GM18498 (cell line): ENCODE measurements around the gene SLC9B2.

Experiments
- ATAC-seq: cut with Tn5 transposase; IDR thresholded peaks from one replicate; pipeline ENCODE4 v1.9.1; 2021; ENCODE audit warnings: mild to moderate bottlenecking, moderate library complexity; ENCODE audit not compliant: unreplicated experiment

Gene SLC9B2

GRCh38 chr4:103076747-103077347, at the start of gene SLC9B2:
Gene SLC9B2, minus strand, starts transcription at chr4:103076761. Its CDS starts 9,211 bp downstream, at chr4:103067550.
- ATAC-seq = peak; percentile 46

GRCh38 chr4:103126126-103126525, 49.6 kb upstream of the SLC9B2 start:
- ATAC-seq = no peak

GRCh38 chr4:103123114-103123513, 46.6 kb upstream of the SLC9B2 start:
- no peak for ATAC-seq

GRCh38 chr4:103118166-103118565, 41.6 kb upstream of the SLC9B2 start:
- no peak for ATAC-seq

DNA sequence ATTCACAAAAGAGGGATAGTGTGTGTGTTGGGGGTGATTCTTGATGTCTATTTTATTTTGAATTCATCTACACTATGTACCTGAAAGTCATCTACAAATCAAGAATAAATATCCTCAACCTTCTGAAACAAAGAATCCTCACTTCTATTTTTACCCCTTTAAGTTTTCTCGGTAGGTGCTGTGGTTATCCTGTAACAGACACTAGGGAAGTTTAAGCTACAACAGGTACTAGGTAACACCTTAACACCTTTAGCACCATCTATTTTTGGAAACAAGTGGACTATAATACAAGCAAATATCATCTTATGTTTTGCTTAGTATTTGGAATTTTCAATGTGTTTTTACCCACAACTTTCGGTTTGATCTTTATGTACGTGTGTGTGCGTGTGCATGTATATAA, 35.0 kb upstream of the SLC9B2 start:
- peak; percentile 72 for ATAC-seq

DNA sequence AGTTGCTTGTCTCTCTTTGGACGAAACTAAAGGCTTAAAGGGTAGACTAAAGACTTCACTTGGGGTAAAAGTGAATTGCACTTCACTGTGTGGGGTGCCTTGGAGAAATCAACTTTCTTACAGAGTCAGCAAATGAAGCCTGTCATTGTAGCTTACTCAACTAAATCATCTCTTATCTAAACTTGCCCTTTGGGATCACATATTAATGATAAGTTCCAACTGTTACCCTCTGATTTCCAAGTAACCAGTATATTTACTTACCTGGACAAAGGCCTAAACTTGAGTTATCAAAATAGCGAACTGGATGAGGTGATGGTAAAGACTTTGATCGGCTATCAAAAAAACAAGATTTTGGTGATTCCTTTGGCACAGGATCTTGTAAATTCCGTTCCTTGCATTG, 32.0 kb upstream of the SLC9B2 start:
- ATAC-seq = no peak

DNA sequence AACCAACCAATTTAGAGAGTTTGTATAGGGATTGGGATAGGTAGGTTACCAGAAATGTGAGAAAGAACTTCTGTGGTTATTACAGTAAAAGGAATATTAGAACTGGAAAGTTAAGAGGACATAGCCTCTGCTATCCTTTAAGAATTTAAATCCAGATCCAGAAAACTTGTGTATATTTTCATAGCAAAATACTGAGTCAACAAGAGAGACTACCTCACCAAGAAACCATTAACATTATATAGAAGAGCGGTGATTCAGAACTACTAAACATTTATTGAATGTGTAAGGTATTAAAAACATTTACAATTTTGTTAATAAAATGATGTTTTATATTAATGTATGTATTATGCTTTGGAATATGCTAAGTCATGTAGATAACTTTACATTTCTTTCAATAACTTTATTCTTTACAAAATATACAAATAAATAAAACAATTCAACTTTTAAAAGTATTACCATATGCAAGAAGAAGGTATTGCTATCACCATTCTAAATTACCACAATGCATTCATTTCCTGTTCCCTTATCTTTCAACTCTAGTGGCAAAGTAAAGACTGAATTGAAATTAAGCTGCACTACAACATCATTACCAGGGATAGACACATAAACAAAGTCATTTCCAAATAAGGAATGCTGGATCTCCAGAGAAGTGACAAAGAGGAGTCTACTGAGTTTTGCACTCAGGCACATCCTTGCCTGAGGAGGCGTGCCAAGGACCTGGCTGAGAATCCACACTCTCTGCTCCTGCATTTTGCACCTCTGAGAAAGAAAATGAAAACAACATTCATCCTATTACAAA, 29.2 kb upstream of the SLC9B2 start:
- ATAC-seq = no peak

- ATAC-seq = no peak
These were observed 28.3 kb upstream of the SLC9B2 start for GRCh38 chr4:103104886-103105285.

- no peak for ATAC-seq
These were observed 24.1 kb upstream of the SLC9B2 start for GRCh38 chr4:103100691-103101090.

- ATAC-seq = peak; percentile 97
These were observed 23.3 kb upstream of the SLC9B2 start, which contains the start of gene BDH2 for GRCh38 chr4:103099691-103100392. Gene BDH2, minus strand, starts transcription at chr4:103099834. Its CDS starts 3,580 bp downstream, at chr4:103096254.

DNA sequence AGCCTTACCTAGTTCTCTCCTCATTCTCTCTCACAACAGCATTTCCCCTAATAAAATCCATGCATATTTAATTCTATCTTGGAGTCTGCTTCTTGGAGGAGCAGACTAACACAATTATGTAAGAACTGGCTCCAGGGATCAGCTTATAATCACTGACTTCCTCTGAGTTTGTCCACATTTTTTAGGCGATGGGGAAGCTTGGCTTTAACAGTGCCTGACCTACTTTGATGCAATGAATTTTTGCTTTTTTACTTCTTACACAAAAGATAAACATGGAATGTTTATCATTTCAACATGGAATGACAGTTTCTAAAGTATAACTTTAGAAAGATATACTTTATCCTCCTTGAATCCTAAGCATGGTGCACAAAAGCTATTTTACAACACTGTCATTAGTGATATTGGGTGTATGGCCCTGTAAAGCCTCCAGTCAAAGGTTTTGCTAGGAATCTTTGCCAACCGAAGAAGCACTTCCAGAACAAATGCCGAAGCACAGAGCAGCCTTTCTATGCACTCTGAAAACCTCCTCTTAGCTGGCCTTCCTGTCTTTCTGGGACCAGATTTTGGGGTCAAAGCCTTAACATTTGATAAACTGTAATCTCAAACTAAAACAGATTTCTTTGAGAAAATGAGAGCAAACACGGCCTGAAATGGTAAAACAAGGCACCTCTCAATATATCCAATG, 22.3 kb upstream of the SLC9B2 start:
- no peak for ATAC-seq

DNA sequence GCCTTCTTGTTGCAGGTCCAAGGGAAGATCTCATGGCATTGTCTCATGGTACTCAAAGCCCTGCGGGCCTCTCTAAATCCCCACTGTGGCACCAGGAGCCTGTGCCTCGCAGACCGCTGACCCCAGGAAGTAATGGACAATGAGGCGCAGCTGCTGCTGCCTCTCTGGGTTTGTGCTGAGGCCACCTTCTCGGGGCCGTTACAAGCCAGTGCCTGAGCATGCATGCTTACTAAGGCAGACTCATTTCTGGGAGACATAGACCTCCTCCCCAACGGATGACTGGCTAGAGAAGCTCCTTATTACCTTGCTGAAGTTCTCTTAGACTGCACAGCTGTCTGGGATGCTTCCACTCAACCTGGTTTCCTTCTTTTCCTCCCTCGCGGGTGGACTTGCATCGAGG, 21.8 kb upstream of the SLC9B2 start:
- no peak for ATAC-seq

DNA sequence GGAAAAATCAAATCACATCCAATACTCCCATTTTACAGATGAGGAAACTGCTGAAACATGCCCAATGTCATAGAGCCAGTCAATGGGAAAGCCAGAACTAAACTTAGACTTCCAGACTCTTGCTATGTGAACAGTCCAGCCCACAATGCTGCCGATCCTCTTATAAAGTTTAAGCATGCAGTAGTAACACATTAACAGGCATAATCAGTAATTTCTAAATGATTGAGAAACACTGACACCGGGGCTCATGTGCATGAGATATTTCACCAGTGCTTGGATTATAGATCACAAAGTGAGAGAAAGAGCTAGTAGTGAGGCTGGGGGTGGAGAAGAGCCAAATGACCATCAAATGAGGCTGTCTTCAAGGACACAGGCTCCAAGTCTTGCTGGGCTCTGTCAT, 20.6 kb upstream of the SLC9B2 start:
- no peak for ATAC-seq

- no peak for ATAC-seq
These were observed 18.5 kb upstream of the SLC9B2 start for GRCh38 chr4:103095080-103095479.

- peak; percentile 27 for ATAC-seq
These were observed 15.7 kb upstream of the SLC9B2 start for GRCh38 chr4:103092245-103092644.

DNA sequence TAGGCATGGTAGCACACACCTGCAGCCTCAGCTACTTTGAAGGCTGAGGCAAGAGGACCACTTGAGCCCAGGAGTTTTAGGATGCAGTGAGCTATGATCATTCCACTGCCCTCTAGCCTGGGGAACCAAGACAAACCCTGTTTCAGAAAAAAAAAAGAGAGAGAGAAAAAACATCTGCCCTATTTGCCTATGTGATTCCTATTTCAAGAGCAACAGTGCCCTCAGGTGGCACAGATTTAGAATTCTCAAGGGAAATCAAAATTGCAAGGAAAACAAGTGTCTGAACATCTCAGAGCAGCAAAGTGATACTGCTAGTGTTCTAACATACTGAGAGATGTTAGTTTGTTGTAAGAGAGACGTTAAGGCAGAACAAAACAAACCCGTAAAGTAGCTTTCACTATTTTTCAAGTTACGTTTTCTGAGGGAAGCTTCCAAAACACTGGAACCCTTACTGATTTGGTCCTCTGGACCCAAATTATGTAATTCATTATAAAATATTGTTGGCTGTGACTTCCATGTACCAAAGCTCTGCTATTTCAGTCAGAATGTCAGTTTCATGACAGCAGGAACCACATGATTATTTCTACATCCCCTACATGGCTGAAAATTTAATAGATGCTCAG, 15.2 kb upstream of the SLC9B2 start:
- peak; percentile 77 for ATAC-seq

- no peak for ATAC-seq
These were observed 12.9 kb upstream of the SLC9B2 start for GRCh38 chr4:103089481-103089880.

DNA sequence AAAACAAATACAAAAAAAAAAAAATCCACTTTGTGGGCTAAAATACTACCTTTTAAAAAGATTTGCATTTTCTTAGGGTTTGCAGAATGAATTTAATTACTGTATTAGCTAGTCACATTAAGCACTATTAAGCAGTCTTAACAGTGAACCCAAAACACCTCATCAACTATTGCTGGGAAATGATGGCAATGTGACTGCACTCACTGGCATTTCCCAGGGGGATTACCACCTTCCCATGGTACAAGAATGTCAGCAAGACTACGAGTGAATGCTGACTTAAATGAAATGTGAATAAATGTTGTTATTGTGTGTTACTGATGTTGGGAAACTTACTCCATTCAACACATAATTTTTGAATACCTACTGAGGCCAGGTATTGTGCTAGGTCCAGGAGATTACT, 10.0 kb upstream of the SLC9B2 start:
- ATAC-seq = no peak

GRCh38 chr4:103085555-103086196, 9.1 kb upstream of the SLC9B2 start:
- ATAC-seq = no peak

DNA sequence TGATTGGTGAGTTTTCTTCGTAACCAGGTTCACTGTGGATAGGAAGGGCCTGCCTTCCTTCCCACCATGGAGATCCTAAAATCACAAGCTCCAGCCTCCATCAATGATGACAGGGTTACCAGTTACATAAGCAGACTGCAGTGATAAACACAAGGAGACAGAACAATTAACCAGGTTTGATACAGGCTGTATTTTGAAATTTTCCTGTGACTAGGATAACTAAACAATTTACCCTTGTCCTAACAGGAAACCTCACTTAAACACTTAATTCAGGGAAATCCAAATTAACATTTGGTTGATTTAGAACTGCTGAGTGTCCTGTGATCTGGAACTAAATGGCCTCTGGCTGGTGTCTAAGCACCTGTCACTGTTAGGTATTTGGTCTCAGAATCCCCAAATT, 3.1 kb upstream of the SLC9B2 start:
- no peak for ATAC-seq
